Mesothelial cell of epicardium (in vitro differentiated cells): ENCODE data around the gene BMPER. TPM values are rescaled to one million over a fixed set of nuclear protein-coding genes. Genes with fewer than 3 reads are reported as not detected.

Experiments used
- DNase-seq, 2 experiments: peaks; one replicate each; pipeline ENCODE4 v3.0.0; 2021; ENCODE audit warnings: low spot score in 2 of 2; ENCODE audit not compliant: unreplicated experiment in 2 of 2
- H3K27ac Mint-ChIP-seq: 2 replicates; pipeline ENCODE4 v1.8.0; 2021; ENCODE audit warnings: mixed read lengths
- H3K27me3 Mint-ChIP-seq: 2 replicates; pipeline ENCODE4 v1.8.0; 2021; ENCODE audit warnings: low read depth, mixed read lengths
- H3K36me3 Mint-ChIP-seq: 2 replicates; pipeline ENCODE4 v1.8.0; 2021; ENCODE audit warnings: mixed read lengths
- H3K4me1 Mint-ChIP-seq: 2 replicates; pipeline ENCODE4 v1.8.0; 2021; ENCODE audit warnings: mixed read lengths
- H3K4me3 Mint-ChIP-seq: 2 replicates; pipeline ENCODE4 v1.8.0; 2021; ENCODE audit warnings: mild to moderate bottlenecking, moderate library complexity, mixed read lengths
- H3K9me3 Mint-ChIP-seq: 2 replicates; pipeline ENCODE4 v1.8.0; 2021; ENCODE audit warnings: mixed read lengths
- CTCF ChIP-seq: fragments of 200-600 bp; sonication (generic); IDR thresholded peaks from one replicate; pipeline ENCODE4 v1.5.0; 2021; ENCODE audit warnings: antibody characterized with exemption; ENCODE audit not compliant: unreplicated experiment
- total RNA-seq: library from RNA; stranded (reverse); gene quantifications from 3 replicates; pipeline ENCODE4 v1.2.1, GENCODE V29; 2021

The BMPER gene
- total RNA-seq, 1 donor from 2014 or later, result 1.7 TPM

GRCh38 chr7:33933611-33934281 is 28.4 kb downstream of the BMPER start:
- DNase-seq, result no peak
- Mint-ChIP-seq H3K27me3 (peaks cover 21% of the 10 kb centered on the region), H3K9me3 (no peaks in the 10 kb centered on the region), H3K4me1 (peaks cover 10% of the 10 kb centered on the region), H3K4me3 (no peak overlapping the region), H3K36me3 (no peaks in the 10 kb centered on the region), H3K27ac (no peak overlapping the region)
- TF ChIP-seq CTCF, result no peak

DNA sequence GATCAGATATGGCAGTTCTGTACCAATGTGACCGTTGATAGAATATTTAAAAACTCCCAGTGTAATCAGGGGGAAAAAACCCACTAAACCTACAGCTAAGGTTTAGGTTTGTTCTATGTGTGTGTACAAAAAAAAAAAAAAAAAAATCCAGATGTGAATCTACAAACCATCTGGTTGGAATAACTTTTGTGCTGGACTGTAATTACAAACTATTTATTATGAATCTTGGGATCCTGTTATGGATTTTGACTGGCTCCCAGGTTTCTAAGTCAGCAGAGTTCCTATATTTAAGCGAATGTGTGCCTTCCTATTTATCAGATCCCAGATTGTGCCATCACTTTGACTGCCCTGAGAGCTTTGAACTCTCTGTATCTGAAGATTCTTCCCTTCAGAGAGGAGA is 29.1 kb downstream of the BMPER start:
- TF ChIP-seq CTCF, result no peak
- no peaks in the 10 kb centered on the region for H3K36me3 Mint-ChIP-seq
- no peak overlapping the region for H3K27ac Mint-ChIP-seq
- H3K4me3 Mint-ChIP-seq, result no peak overlapping the region
- DNase-seq, result no peak
- H3K27me3 Mint-ChIP-seq, result peaks cover 21% of the 10 kb centered on the region
- peaks cover 10% of the 10 kb centered on the region for H3K4me1 Mint-ChIP-seq
- H3K9me3 Mint-ChIP-seq, result no peaks in the 10 kb centered on the region

- H3K4me1 Mint-ChIP-seq, result peaks cover 10% of the 10 kb centered on the region
- peaks cover 19% of the 10 kb centered on the region for H3K27me3 Mint-ChIP-seq
- no peak for TF ChIP-seq CTCF
- no peak overlapping the region for H3K27ac Mint-ChIP-seq
- no peaks in the 10 kb centered on the region for H3K36me3 Mint-ChIP-seq
- H3K9me3 Mint-ChIP-seq, result no peaks in the 10 kb centered on the region
- H3K4me3 Mint-ChIP-seq, result no peak overlapping the region
- no peak for DNase-seq
These were observed 31.2 kb downstream of the BMPER start for GRCh38 chr7:33936503-33936902.

DNA sequence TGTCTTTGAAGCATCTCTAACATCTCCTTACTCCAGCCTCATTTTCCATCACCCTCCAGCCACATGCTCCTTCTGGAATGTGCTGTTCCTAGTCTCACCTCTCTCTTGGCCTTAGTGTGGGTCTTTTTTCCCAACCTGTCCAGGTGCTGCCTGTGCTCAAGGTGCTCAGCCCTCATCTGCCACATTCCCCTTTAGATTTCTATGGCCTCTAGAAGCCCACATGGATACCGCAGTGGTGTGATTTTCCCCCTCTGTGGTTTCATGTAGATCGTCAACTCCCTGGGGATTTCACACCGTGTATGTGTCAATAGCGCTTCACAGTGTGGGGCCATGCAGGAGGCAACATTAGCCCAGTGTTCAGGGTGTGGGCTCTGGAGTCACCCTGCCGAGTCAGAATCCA is 32.5 kb downstream of the BMPER start:
- no peak for DNase-seq
- Mint-ChIP-seq H3K27me3 (peaks cover 14% of the 10 kb centered on the region), H3K36me3 (no peaks in the 10 kb centered on the region), H3K9me3 (no peaks in the 10 kb centered on the region), H3K4me1 (peaks cover 7% of the 10 kb centered on the region), H3K27ac (no peak overlapping the region), H3K4me3 (no peak overlapping the region)
- TF ChIP-seq CTCF, result no peak

- peaks cover 14% of the 10 kb centered on the region for H3K27me3 Mint-ChIP-seq
- H3K4me1 Mint-ChIP-seq, result peaks cover 3% of the 10 kb centered on the region
- H3K27ac Mint-ChIP-seq, result no peak overlapping the region
- no peak overlapping the region for H3K4me3 Mint-ChIP-seq
- no peaks in the 10 kb centered on the region for H3K36me3 Mint-ChIP-seq
- no peak for DNase-seq
- no peak for TF ChIP-seq CTCF
- H3K9me3 Mint-ChIP-seq, result no peaks in the 10 kb centered on the region
These were observed 33.8 kb downstream of the BMPER start for GRCh38 chr7:33939121-33939520.

GRCh38 chr7:33940503-33940902 is 35.2 kb downstream of the BMPER start:
- Mint-ChIP-seq H3K27me3 (peaks cover 11% of the 10 kb centered on the region), H3K36me3 (no peaks in the 10 kb centered on the region), H3K4me3 (no peak overlapping the region), H3K4me1 (peaks cover 3% of the 10 kb centered on the region), H3K27ac (no peak overlapping the region), H3K9me3 (no peaks in the 10 kb centered on the region)
- DNase-seq, result no peak
- no peak for TF ChIP-seq CTCF
